KOPT-K1 (cell line): ENCODE measurements around the gene TMEM184B.
"Not testable (repeated sequence)": the region's sequence is repeated elsewhere in the genome, so short reads cannot be mapped to it uniquely, and the experiment has no call there.

Experiments used
- H3K27ac ChIP-seq: fragments of 200-600 bp; sonication (generic); 2 replicates; pipeline ENCODE4 v1.5.1; 2016; ENCODE audit warnings: antibody characterized with exemption, mild to moderate bottlenecking, low read depth, low read length; ENCODE audit not compliant: poor library complexity, severe bottlenecking
- H3K36me3 ChIP-seq: fragments of 200-600 bp; sonication (generic); 2 replicates; pipeline ENCODE4 v1.5.1; 2017; ENCODE audit warnings: antibody characterized with exemption, mild to moderate bottlenecking, low read length, moderate library complexity; ENCODE audit not compliant: insufficient read depth
- H3K9me3 ChIP-seq: fragments of 200-600 bp; sonication (generic); 2 replicates; pipeline ENCODE4 v1.5.1; 2017; ENCODE audit warnings: antibody characterized with exemption, low read length, mild to moderate bottlenecking; ENCODE audit not compliant: insufficient read depth, poor library complexity, severe bottlenecking

Gene TMEM184B

GRCh38 chr22:38235240-38235850, 37.5 kb downstream of the TMEM184B start:
- peaks cover 47% of the 10 kb centered on the region; the same call in 1 of the 2 replicates for H3K36me3 ChIP-seq
- no peak overlapping the region for H3K27ac ChIP-seq
- no peaks in the 10 kb centered on the region for H3K9me3 ChIP-seq

GRCh38 chr22:38233856-38234255, 39.0 kb downstream of the TMEM184B start:
- H3K9me3 ChIP-seq, H3K27ac ChIP-seq: not testable (repeated sequence)
- peaks cover 57% of the 10 kb centered on the region; the same call in 1 of the 2 replicates for H3K36me3 ChIP-seq

GRCh38 chr22:38233427-38233826, 39.4 kb downstream of the TMEM184B start:
- no peak overlapping the region for H3K27ac ChIP-seq
- no peaks in the 10 kb centered on the region for H3K9me3 ChIP-seq
- peaks cover 58% of the 10 kb centered on the region; the same call in 1 of the 2 replicates for H3K36me3 ChIP-seq

GRCh38 chr22:38232196-38232595, 40.6 kb downstream of the TMEM184B start:
- no peak overlapping the region for H3K27ac ChIP-seq
- H3K9me3 ChIP-seq, result no peaks in the 10 kb centered on the region
- H3K36me3 ChIP-seq, result peaks cover 67% of the 10 kb centered on the region; the same call in 1 of the 2 replicates

GRCh38 chr22:38230916-38231315, 41.9 kb downstream of the TMEM184B start:
- Histone ChIP-seq H3K27ac (no peak overlapping the region), H3K9me3 (no peaks in the 10 kb centered on the region), H3K36me3 (peaks cover 65% of the 10 kb centered on the region; the same call in 1 of the 2 replicates)

- Histone ChIP-seq H3K27ac (no peak overlapping the region), H3K9me3 (no peaks in the 10 kb centered on the region), H3K36me3 (peaks cover 59% of the 10 kb centered on the region; the same call in 1 of the 2 replicates)
Measured at GRCh38 chr22:38230108-38230825, 42.5 kb downstream of the TMEM184B start.

GRCh38 chr22:38228873-38229740, 43.7 kb downstream of the TMEM184B start:
- H3K36me3 ChIP-seq, result peaks cover 53% of the 10 kb centered on the region; the same call in 1 of the 2 replicates
- no peak overlapping the region for H3K27ac ChIP-seq
- H3K9me3 ChIP-seq, result no peaks in the 10 kb centered on the region

GRCh38 chr22:38228326-38228872, 44.4 kb downstream of the TMEM184B start:
- H3K36me3 ChIP-seq, result peaks cover 49% of the 10 kb centered on the region; the same call in 1 of the 2 replicates
- no peak overlapping the region for H3K27ac ChIP-seq
- no peaks in the 10 kb centered on the region for H3K9me3 ChIP-seq

- no peaks in the 10 kb centered on the region for H3K9me3 ChIP-seq
- no peak overlapping the region for H3K27ac ChIP-seq
- H3K36me3 ChIP-seq, result peaks cover 41% of the 10 kb centered on the region; the same call in 1 of the 2 replicates
Measured at GRCh38 chr22:38226853-38227649, 45.8 kb downstream of the TMEM184B start.

GRCh38 chr22:38223289-38223960, 49.4 kb downstream of the TMEM184B start:
- peaks cover 21% of the 10 kb centered on the region; the same call in 1 of the 2 replicates for H3K36me3 ChIP-seq
- no peaks in the 10 kb centered on the region for H3K9me3 ChIP-seq
- H3K27ac ChIP-seq, result no peak overlapping the region

GRCh38 chr22:38222797-38223119, 50.1 kb downstream of the TMEM184B start:
- H3K27ac ChIP-seq, result no peak overlapping the region
- H3K9me3 ChIP-seq, result no peaks in the 10 kb centered on the region
- peaks cover 16% of the 10 kb centered on the region; the same call in 1 of the 2 replicates for H3K36me3 ChIP-seq

- H3K27ac ChIP-seq, result no peak overlapping the region
Measured at GRCh38 chr22:38221908-38222796, 50.7 kb downstream of the TMEM184B start.

GRCh38 chr22:38221407-38221806, 51.4 kb downstream of the TMEM184B start:
- Histone ChIP-seq H3K27ac (no peak overlapping the region), H3K9me3 (no peaks in the 10 kb centered on the region), H3K36me3 (peaks cover 12% of the 10 kb centered on the region; the same call in 1 of the 2 replicates)

More at GRCh38 chr22:38221908-38222796, 50.7 kb downstream of the TMEM184B start:
- H3K9me3 ChIP-seq, result no peaks in the 10 kb centered on the region
- peaks cover 12% of the 10 kb centered on the region; the same call in 1 of the 2 replicates for H3K36me3 ChIP-seq
